Sigmoid colon (tissue), 7 donors: ENCODE results near the gene TMED1. TPM values are rescaled to one million over a fixed set of nuclear protein-coding genes. Genes with fewer than 3 reads are reported as not detected.

ENCODE experiments used
- DNase-seq: peaks from one replicate; pipeline ENCODE4 v3.0.0-alpha.2; 2019
- H3K27ac ChIP-seq, 4 donors: fragments of 200-600 bp; sonication (generic); one replicate each; pipeline ENCODE4 v1.5.1; 2016 to 2019; ENCODE audit warnings: mild to moderate bottlenecking in 1 of 4
- H3K27me3 ChIP-seq, 3 donors: fragments of 200-600 bp; sonication (generic); one replicate each; pipeline ENCODE4 v1.5.1; 2019; ENCODE audit warnings: mild to moderate bottlenecking in 1 of 3
- H3K36me3 ChIP-seq, 4 donors: fragments of 200-600 bp; sonication (generic); one replicate each; pipeline ENCODE4 v1.5.1; 2016 to 2019
- H3K4me1 ChIP-seq, 4 donors: fragments of 200-600 bp; sonication (generic); one replicate each; pipeline ENCODE4 v1.5.1; 2017 to 2019
- H3K4me3 ChIP-seq, 4 donors: fragments of 200-600 bp; sonication (generic); one replicate each; pipeline ENCODE4 v1.5.1; 2017 to 2019; ENCODE audit warnings: mild to moderate bottlenecking in 2 of 4, moderate library complexity in 1 of 4
- H3K9me3 ChIP-seq, 4 donors: fragments of 200-600 bp in 3 of 4; sonication (generic) in 3 of 4; one replicate each; pipeline versions ENCODE4 v1.5.1 to v1.6.1; 2013 to 2019
- EP300 ChIP-seq, 4 donors: sonication (generic); formaldehyde crosslinking; IDR thresholded peaks; one replicate each; pipeline ENCODE4 v1.6.1; 2017; ENCODE audit warnings: antibody characterized with exemption in 4 of 4
- POLR2A ChIP-seq, 2 donors: fragments of 450-650 bp; IDR thresholded peaks; one replicate each; pipeline ENCODE4 v1.6.1; 2016; ENCODE audit warnings: antibody characterized with exemption in 2 of 2, mild to moderate bottlenecking in 2 of 2, moderate library complexity in 2 of 2
- POLR2AphosphoS5 ChIP-seq, 4 donors: sonication (generic); formaldehyde crosslinking; IDR thresholded peaks; one replicate each; pipeline ENCODE4 v1.6.1; 2017; ENCODE audit warnings: antibody characterized with exemption in 4 of 4
- WGBS, 2 donors: extraction: QIAGEN DNeasy Blood & Tissue Kit; methylation state at CpG; one replicate each; pipeline ENCODE4 v1.1.7; 2013; 5-methylcytosine and 5-hydroxymethylcytosine counted together
- intact Hi-C: fragments of 100-400 bp; cut with DNase I; formaldehyde crosslinking; loops from one replicate; pipeline ENCODE4 v1.15.1; 2023
- polyA plus RNA-seq, 3 donors: library from polyadenylated mRNA; stranded (reverse); fragments of 200-250 nt; gene quantifications; one replicate each; pipeline ENCODE4 v1.2.3, GENCODE V29; 2013
- total RNA-seq, 4 donors: library from RNA; depleted of rRNA; stranded (reverse); fragments of >200 nt; gene quantifications; one replicate each; pipeline ENCODE4 v1.1.0, GENCODE V29; 2016
- TF ChIP-seq, protein P1 (sequence below), 4 experiments: fragments of 450-650 bp in 3 of 4; fragments of 200-600 bp in 1 of 4; IDR thresholded peaks; one replicate each; pipeline ENCODE4 v1.5.1; 2016 to 2019; ENCODE audit warnings: antibody characterized with exemption in 4 of 4, mild to moderate bottlenecking in 3 of 4, moderate library complexity in 2 of 4
- donor health status: healthy with polysubstance abuse.
- donor health status: Bipolar disorder and iron deficiency.
- donor health status: healthy.

TMED1 gene
- total and polyA plus RNA-seq, 7 donors = 10.8 to 35.3 (median 21.8) TPM

DNA sequence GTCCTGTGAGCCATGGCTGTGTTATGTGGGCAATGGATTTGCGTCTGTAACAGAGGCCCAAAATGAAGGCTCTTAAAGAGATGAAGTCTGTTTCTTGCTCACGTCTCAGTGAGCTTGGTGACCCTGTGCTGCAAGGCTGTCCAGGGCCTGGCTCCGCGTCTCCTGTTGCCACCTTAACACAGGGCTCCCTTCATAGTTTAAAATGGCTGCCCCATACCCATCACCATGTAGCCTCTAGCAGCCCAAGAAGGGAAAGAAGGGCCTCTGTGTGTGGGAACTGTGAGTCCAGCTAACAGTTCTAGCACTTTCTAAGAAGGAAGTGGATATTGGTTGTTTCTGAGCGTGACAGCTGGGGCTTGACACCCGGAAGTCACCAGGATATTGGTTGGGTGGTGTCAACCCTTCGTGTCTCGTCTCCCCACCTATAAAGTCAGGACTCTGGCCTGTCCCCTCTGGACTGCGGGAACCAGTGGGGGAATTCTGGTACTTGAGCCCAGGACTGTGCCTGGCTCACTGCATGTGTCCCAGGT, 20.9 kb downstream of the TMED1 start:
- Histone ChIP-seq H3K36me3 (peaks cover 5 to 63% (median 14%) of the 10 kb centered on the region in 4 donors), H3K4me1 (peaks cover 0 to 38% (median 24%) of the 10 kb centered on the region in 4 donors), H3K9me3 (no peaks in the 10 kb centered on the region), H3K4me3 (no peak overlapping the region), H3K27me3 (no peaks in the 10 kb centered on the region), H3K27ac (no peak overlapping the region)
- TF ChIP-seq POLR2AphosphoS5 (IDR thresholded peaks at IDR 0.05) (no peak), EP300 (IDR thresholded peaks at IDR 0.05) (no peak), POLR2A (IDR thresholded peaks at IDR 0.05) (no peak)
- TF ChIP-seq, protein P1, sequence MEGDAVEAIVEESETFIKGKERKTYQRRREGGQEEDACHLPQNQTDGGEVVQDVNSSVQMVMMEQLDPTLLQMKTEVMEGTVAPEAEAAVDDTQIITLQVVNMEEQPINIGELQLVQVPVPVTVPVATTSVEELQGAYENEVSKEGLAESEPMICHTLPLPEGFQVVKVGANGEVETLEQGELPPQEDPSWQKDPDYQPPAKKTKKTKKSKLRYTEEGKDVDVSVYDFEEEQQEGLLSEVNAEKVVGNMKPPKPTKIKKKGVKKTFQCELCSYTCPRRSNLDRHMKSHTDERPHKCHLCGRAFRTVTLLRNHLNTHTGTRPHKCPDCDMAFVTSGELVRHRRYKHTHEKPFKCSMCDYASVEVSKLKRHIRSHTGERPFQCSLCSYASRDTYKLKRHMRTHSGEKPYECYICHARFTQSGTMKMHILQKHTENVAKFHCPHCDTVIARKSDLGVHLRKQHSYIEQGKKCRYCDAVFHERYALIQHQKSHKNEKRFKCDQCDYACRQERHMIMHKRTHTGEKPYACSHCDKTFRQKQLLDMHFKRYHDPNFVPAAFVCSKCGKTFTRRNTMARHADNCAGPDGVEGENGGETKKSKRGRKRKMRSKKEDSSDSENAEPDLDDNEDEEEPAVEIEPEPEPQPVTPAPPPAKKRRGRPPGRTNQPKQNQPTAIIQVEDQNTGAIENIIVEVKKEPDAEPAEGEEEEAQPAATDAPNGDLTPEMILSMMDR (IDR thresholded peaks at IDR 0.05) = no peak
- 92 to 93% methylated on average over 9 of the region's 9 CpGs for WGBS, 2 donors
- intact Hi-C loops = no loop called here
- DNase-seq = no peak

DNA sequence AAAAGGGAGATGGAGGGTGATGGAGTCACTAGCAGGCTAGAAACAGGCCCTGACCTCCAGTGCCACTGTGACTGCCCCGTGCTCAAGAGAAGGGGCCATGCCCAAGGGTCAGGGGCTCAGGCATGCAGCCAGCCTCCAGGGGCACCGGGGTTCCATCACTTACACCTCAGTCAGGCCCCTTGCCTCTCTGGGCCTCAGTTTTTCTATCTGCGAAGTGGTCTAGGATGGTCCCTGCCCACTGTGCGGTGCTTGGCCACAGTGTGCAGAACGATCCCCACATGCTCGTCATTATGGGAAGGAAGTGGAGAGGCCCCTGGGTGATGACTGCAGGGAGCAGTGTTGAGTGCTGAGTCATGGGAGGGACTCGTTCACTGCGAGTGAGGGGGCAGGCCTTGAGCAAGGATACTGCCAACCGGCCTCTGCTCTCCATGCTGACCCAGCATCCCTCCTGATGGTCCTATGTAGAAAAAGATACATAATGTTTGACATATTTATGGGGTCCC, 23.1 kb downstream of the TMED1 start:
- intact Hi-C loops = no loop called here
- TF ChIP-seq POLR2AphosphoS5 (IDR thresholded peaks at IDR 0.05) = peak in 1 of 4 donors; percentile 47
- TF ChIP-seq, protein P1 (IDR thresholded peaks at IDR 0.05) = no peak
- Histone ChIP-seq H3K36me3 (peaks cover 0 to 75% (median 16%) of the 10 kb centered on the region in 4 donors), H3K4me3 (no peak overlapping the region), H3K27ac (peak overlapping the region; percentile 12 to 77 (median 49)), H3K4me1 (peaks cover 0 to 32% (median 19%) of the 10 kb centered on the region in 4 donors), H3K9me3 (no peaks in the 10 kb centered on the region), H3K27me3 (no peaks in the 10 kb centered on the region)
- peak; percentile 83 for DNase-seq
- 56 to 79% methylated on average over 9 of the region's 9 CpGs for WGBS, 2 donors

DNA sequence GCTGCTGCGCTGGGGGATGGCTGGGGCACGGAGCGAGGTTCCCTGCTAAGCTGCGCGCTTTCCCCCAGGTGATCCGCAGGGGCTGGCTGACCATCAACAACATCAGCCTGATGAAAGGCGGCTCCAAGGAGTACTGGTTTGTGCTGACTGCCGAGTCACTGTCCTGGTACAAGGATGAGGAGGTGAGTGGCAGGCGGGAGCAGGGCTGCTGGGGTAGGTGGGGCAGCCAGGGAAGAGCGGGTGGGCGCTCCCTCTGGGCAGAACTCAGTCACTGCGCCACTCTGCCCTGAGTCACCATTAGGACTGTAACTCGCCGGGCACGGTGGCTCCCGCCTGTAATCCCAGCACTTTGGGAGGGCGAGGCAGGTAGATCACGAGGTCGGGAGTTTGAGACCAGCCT, 23.8 kb downstream of the TMED1 start:
- intact Hi-C loops = no loop called here
- H3K4me3 ChIP-seq = no peak overlapping the region
- WGBS, 2 donors = 96% methylated on average over 19 of the region's 19 CpGs
- peaks cover 0 to 26% (median 15%) of the 10 kb centered on the region in 4 donors for H3K4me1 ChIP-seq
- TF ChIP-seq EP300 (IDR thresholded peaks at IDR 0.05) = no peak
- TF ChIP-seq, protein P1 (IDR thresholded peaks at IDR 0.05) = no peak
- TF ChIP-seq POLR2AphosphoS5 (IDR thresholded peaks at IDR 0.05) = no peak
- no peak for TF ChIP-seq POLR2A (IDR thresholded peaks at IDR 0.05)
- no peaks in the 10 kb centered on the region for H3K9me3 ChIP-seq
- H3K36me3 ChIP-seq = peaks cover 0 to 81% (median 16%) of the 10 kb centered on the region in 4 donors
- no peaks in the 10 kb centered on the region for H3K27me3 ChIP-seq
- peak overlapping the region in 2 of 4 donors; percentile 12 to 77 for H3K27ac ChIP-seq
- no peak for DNase-seq

DNA sequence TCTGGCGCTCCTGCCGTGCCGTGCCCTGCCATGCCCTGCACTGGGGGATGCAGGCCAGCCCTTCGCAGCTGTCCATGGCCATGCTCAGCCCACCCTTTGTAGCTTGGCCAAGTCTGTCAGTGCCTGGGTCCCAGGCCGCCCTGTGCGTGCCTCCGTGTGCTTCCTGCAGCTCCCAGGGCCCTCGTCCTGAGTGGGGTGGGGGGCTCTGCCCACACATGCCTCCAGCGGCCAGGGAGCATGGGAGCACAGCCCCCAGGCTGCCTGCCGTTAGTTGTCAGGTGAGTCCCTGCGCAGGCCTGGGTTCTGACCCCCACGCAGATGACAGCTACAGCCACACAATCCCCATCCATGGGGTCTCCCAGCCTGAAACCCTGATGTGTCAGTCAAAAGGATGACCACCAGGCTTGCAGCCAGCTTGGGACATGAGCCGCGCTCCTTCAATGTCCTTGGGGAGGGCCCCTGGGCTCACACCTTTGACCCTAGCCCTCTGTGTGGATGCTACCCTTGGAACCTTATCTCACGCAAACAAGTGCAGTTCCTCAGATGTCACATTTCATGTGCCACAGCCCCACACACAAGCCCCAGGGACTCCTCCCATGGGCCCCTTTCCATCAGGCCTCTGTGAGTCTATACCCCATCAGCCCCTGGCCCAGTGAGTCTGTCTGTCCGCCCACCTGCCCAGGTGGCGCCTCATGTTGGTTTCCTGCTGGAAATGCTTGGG, 24.5 kb downstream of the TMED1 start:
- H3K27ac ChIP-seq = no peak overlapping the region

More for the DNA sequence above, 24.5 kb downstream of the TMED1 start:
- intact Hi-C loops = no loop called here
- H3K9me3 ChIP-seq = no peaks in the 10 kb centered on the region
- TF ChIP-seq EP300 (IDR thresholded peaks at IDR 0.05) (no peak), POLR2AphosphoS5 (IDR thresholded peaks at IDR 0.05) (no peak), POLR2A (IDR thresholded peaks at IDR 0.05) (no peak)
- TF ChIP-seq, protein P1 (IDR thresholded peaks at IDR 0.05) = no peak
- WGBS, 2 donors = 95% methylated on average over 17 of the region's 17 CpGs
- H3K27me3 ChIP-seq = no peaks in the 10 kb centered on the region
- peaks cover 0 to 20% (median 12%) of the 10 kb centered on the region in 4 donors for H3K4me1 ChIP-seq
- no peak for DNase-seq
- H3K36me3 ChIP-seq = peaks cover 0 to 87% (median 17%) of the 10 kb centered on the region in 4 donors
- no peak overlapping the region for H3K4me3 ChIP-seq
